ENCODE results near the gene ZNF791. TPM values are rescaled to one million over a fixed set of nuclear protein-coding genes. Genes with fewer than 3 reads are reported as not detected.

Gene ZNF791
- total RNA-seq, 1 experiment from 2014 or later = 26.3 TPM

- ATAC-seq = peak; percentile 12
- intact Hi-C loops (cut with micrococcal nuclease) = loop anchor here (2.0 kb wide), 1 partner anchor 55 kb away; the partner anchor contains the start of genes ZNF490 and ZNF791
- no TSS peak for BruUV-seq (replicated peaks)
These were observed 55.0 kb downstream of the ZNF791 start for GRCh38 chr19:12665671-12666264.

DNA sequence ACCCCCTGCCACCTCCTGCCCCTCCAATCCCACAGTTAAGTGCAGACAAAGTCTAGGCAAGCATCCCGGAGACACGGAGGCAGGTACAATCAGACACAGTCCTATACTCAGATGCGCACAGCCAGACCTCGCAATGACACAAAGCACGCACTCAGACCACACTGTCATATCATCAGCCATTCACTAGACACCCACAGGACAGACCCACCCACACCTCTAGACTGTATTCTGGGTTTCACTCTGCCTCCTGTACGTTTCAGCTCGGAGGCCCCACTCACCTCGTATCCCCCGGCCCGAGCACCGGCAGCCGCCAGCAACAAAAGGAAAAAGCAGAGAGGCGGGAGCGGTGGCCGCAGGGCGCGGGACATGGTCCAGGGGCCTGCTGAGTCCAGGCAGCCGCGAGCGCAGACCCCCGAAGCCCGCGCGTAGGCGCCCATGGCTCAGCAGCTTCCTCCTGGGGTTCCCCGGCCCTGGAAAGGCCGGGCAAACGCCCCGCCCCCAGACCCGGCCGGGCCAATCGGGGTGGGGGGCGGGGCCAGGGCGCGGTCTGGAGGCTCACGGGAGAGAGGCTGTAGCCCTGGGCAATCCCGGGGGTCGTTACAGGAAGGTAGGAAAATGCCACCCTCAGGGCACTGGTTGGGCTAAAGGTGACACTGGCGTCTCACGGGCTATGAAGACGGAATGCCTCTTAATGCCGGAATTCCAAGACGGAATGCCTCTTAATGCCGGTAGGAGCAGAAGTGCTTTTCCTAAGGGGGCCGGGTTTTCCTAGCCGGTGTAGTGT lies 55.7 kb downstream of the ZNF791 start, which contains the start of the genes MAN2B1 and WDR83:
TSS of gene MAN2B1 (minus strand) at position 478 of the 784 bp plus-strand sequence. CDS start at position 437, 41 bp downstream.
TSS of gene WDR83 (plus strand) at position 543 of the 784 bp plus-strand sequence. CDS start 2,984 bp downstream, outside the sequence.
- Histone ChIP-seq H3F3A (ENCODE audit: low read length, unreplicated experiment) (no peaks in the 10 kb centered on the region), H3K27ac (ENCODE audit: low read length) (no peak within 1 kb of the TSS), H3K9me3 (ENCODE audit: low read length) (no peaks in the 10 kb centered on the region), H3K4me1 (ENCODE audit: insufficient read depth, low read length) (peaks cover 32% of the 10 kb centered on the region), H4K20me1 (ENCODE audit: low read length) (no peaks in the 10 kb centered on the region), H3K9ac (ENCODE audit: low read length) (peak within 1 kb of the TSS; percentile 80), H3K4me3 (ENCODE audit: low read length) (peak within 1 kb of the TSS; percentile 88), H3K27me3 (ENCODE audit: low read length) (no peaks in the 10 kb centered on the region), H3K36me3 (ENCODE audit: low read depth, low read length) (peaks cover 12% of the 10 kb centered on the region; the same call in 1 of the 2 replicates), H3K4me2 (ENCODE audit: low read length) (peak within 1 kb of the TSS; percentile 93), H2AFZ (ENCODE audit: low read length) (peak within 1 kb of the TSS; percentile 90), H3K9me2 (replicated peaks; ENCODE audit: low read length) (no peaks in the 10 kb centered on the region), H3K79me2 (ENCODE audit: low read length) (peaks cover 52% of the 10 kb centered on the region)
- ATAC-seq (peak; percentile 80), DNase-seq (peak; percentile 85)
- no TSS peak for BruUV-seq (replicated peaks)
- intact Hi-C loops (cut with micrococcal nuclease) = loop anchor here (2.0 kb wide), 1 partner anchor 56 kb away; the partner anchor contains the start of genes ZNF490 and ZNF791
- ChIA-PET POLR2A (ENCODE audit: unreplicated experiment) (interaction anchor here (0.6 kb wide), 1 partner anchor 383 kb away, joined by 4 read pairs; no protein-coding TSS in a partner anchor), CTCF (no interaction called here)
- TF ChIP-seq EZH2phosphoT487 (IDR thresholded peaks at IDR 0.05; ENCODE audit: borderline replicate concordance, low read length) = no peak
- TF ChIP-seq, protein P1, sequence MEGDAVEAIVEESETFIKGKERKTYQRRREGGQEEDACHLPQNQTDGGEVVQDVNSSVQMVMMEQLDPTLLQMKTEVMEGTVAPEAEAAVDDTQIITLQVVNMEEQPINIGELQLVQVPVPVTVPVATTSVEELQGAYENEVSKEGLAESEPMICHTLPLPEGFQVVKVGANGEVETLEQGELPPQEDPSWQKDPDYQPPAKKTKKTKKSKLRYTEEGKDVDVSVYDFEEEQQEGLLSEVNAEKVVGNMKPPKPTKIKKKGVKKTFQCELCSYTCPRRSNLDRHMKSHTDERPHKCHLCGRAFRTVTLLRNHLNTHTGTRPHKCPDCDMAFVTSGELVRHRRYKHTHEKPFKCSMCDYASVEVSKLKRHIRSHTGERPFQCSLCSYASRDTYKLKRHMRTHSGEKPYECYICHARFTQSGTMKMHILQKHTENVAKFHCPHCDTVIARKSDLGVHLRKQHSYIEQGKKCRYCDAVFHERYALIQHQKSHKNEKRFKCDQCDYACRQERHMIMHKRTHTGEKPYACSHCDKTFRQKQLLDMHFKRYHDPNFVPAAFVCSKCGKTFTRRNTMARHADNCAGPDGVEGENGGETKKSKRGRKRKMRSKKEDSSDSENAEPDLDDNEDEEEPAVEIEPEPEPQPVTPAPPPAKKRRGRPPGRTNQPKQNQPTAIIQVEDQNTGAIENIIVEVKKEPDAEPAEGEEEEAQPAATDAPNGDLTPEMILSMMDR (conservative IDR thresholded peaks at IDR 0.05; ENCODE audit: low read depth, low read length) = no peak
- TF ChIP-seq EZH2 (IDR thresholded peaks at IDR 0.05; ENCODE audit: low read length, unreplicated experiment) = no peak

More at GRCh38 chr19:12665671-12666264, 55.0 kb downstream of the ZNF791 start:
- Histone ChIP-seq H3K9ac (ENCODE audit: low read length) (peak overlapping the region; percentile 80), H3K9me3 (ENCODE audit: low read length) (no peaks in the 10 kb centered on the region), H3K27me3 (ENCODE audit: low read length) (no peaks in the 10 kb centered on the region), H3K36me3 (ENCODE audit: low read depth, low read length) (peaks cover 18% of the 10 kb centered on the region), H3F3A (ENCODE audit: low read length, unreplicated experiment) (no peaks in the 10 kb centered on the region), H3K9me2 (replicated peaks; ENCODE audit: low read length) (no peaks in the 10 kb centered on the region), H3K4me3 (ENCODE audit: low read length) (peak overlapping the region; percentile 88), H4K20me1 (ENCODE audit: low read length) (no peaks in the 10 kb centered on the region), H3K27ac (ENCODE audit: low read length) (no peak overlapping the region), H3K4me1 (ENCODE audit: insufficient read depth, low read length) (peaks cover 31% of the 10 kb centered on the region), H2AFZ (ENCODE audit: low read length) (peak overlapping the region; percentile 90), H3K4me2 (ENCODE audit: low read length) (peak overlapping the region; percentile 93), H3K79me2 (ENCODE audit: low read length) (peaks cover 50% of the 10 kb centered on the region)
- POLR2A ChIA-PET (ENCODE audit: unreplicated experiment) = interaction anchor here (0.6 kb wide), 2 partner anchors 214 to 382 kb away, joined by 3 to 4 read pairs; no protein-coding TSS in a partner anchor
- CTCF ChIA-PET = no interaction called here
- no peak for TF ChIP-seq EZH2 (IDR thresholded peaks at IDR 0.05; ENCODE audit: low read length, unreplicated experiment)
- no peak for TF ChIP-seq EZH2phosphoT487 (IDR thresholded peaks at IDR 0.05; ENCODE audit: borderline replicate concordance, low read length)
- TF ChIP-seq, protein P1 (conservative IDR thresholded peaks at IDR 0.05; ENCODE audit: low read depth, low read length) = no peak
- DNase-seq = no peak

Data from PC-3 (cell line).